MM.1S (cell line): ENCODE data around the gene BCAR3.

Source experiments
- DNase-seq: peaks from one replicate; pipeline ENCODE4 v3.0.0-alpha.2; 2015
- H2AFZ ChIP-seq: fragments of 300-600 bp; sonication (generic); 2 replicates; pipeline ENCODE4 v1.6.0; 2016; ENCODE audit warnings: antibody characterized with exemption, low read length
- H3F3A ChIP-seq: fragments of 300-600 bp; sonication (generic); 2 replicates; pipeline ENCODE4 v1.6.1; 2016; ENCODE audit warnings: mild to moderate bottlenecking, antibody characterized with exemption, low read length, moderate library complexity, mixed read lengths; ENCODE audit not compliant: insufficient read depth
- H3K27ac ChIP-seq: fragments of 300-600 bp; sonication (generic); 2 replicates; pipeline ENCODE4 v1.5.1; 2016; ENCODE audit warnings: mild to moderate bottlenecking, low read length
- H3K27me3 ChIP-seq: fragments of 300-600 bp; sonication (generic); replicated peaks from 2 replicates; pipeline ENCODE4 v1.6.0; 2016; ENCODE audit warnings: low read length; ENCODE audit not compliant: insufficient read depth
- H3K36me3 ChIP-seq: fragments of 300-600 bp; sonication (generic); replicated peaks from 2 replicates; pipeline ENCODE4 v1.6.1; 2016; ENCODE audit warnings: mild to moderate bottlenecking, low read length, mixed read lengths; ENCODE audit not compliant: insufficient read depth
- H3K4me1 ChIP-seq: fragments of 300-600 bp; sonication (generic); 2 replicates; pipeline ENCODE4 v1.6.1; 2016; ENCODE audit warnings: low read length, mixed read lengths
- H3K4me2 ChIP-seq: fragments of 300-600 bp; sonication (generic); 2 replicates; pipeline ENCODE4 v1.6.0; 2016; ENCODE audit warnings: low read depth, low read length
- H3K4me3 ChIP-seq: fragments of 300-600 bp; sonication (generic); 2 replicates; pipeline ENCODE4 v1.5.1; 2016; ENCODE audit warnings: low read length, mixed read lengths
- H3K79me2 ChIP-seq: fragments of 300-600 bp; sonication (generic); 2 replicates; pipeline ENCODE4 v1.6.1; 2016; ENCODE audit warnings: mixed run types, low read length, mixed read lengths
- H3K9ac ChIP-seq: fragments of 300-600 bp; sonication (generic); 2 replicates; pipeline ENCODE4 v1.6.1; 2016; ENCODE audit warnings: low read length, mixed read lengths
- H3K9me2 ChIP-seq: fragments of 300-600 bp; sonication (generic); replicated peaks from 2 replicates; pipeline ENCODE4 v1.6.1; 2016; ENCODE audit warnings: mild to moderate bottlenecking, low read length, mixed read lengths; ENCODE audit not compliant: insufficient read depth
- H3K9me3 ChIP-seq: fragments of 300-600 bp; sonication (generic); replicated peaks from 2 replicates; pipeline ENCODE4 v1.6.1; 2016; ENCODE audit warnings: mild to moderate bottlenecking, low read length, mixed read lengths; ENCODE audit not compliant: insufficient read depth
- H4K20me1 ChIP-seq: fragments of 300-600 bp; sonication (generic); 2 replicates; pipeline ENCODE4 v1.6.1; 2016; ENCODE audit warnings: mild to moderate bottlenecking, low read length, moderate library complexity, mixed read lengths; ENCODE audit not compliant: insufficient read depth
- EZH2 ChIP-seq: fragments of 300-600 bp; sonication (generic); optimal IDR thresholded peaks from 2 replicates; pipeline ENCODE3; 2017; ENCODE audit warnings: low read depth, mild to moderate bottlenecking, antibody characterized with exemption, low read length, mixed read lengths
- EZH2phosphoT487 ChIP-seq: fragments of 300-600 bp; sonication (generic); IDR thresholded peaks from 2 replicates; pipeline ENCODE4 v1.6.1; 2018; ENCODE audit warnings: antibody characterized with exemption, low read length
- TF ChIP-seq, protein P1 (sequence below): fragments of 300-600 bp; sonication (generic); IDR thresholded peaks from 2 replicates; pipeline ENCODE4 v1.5.1; 2016; ENCODE audit warnings: antibody characterized with exemption, low read length, mixed read lengths

Gene BCAR3

DNA sequence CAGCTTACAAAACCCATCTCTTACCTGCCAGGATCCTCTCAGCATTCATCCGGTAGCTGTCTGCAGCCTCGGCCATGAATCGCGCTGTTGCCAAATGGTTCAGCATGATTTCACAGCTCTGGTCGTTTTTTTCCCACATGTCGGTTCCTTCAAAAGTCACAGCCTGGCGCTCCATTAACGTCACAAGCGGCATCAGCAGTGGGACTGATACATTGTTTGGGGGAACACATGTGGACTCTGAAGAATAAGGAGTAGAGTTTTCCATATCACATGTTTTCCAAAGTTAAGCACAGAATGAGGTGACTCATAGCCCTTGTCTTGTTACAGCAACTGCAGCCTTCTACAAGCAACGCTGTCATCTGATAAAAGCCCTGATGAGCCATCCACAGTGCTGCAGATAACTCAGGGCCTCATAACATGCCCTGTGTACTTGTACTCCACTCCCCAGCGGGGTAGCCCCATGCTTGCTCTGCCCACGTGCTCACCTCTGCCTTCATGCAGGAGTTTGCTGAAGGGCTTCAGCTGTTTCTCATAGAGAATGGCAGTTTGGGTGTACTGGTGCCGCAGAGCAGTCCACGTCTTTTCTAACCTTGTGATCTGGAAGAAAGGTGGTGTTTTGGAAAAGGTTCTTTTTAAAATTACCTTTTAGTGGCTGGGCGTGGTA lies 114.2 kb downstream of the BCAR3 start:
- H3K9me3 ChIP-seq: no peaks in the 10 kb centered on the region
- no peaks in the 10 kb centered on the region for H3K4me1 ChIP-seq
- TF ChIP-seq, protein P1, sequence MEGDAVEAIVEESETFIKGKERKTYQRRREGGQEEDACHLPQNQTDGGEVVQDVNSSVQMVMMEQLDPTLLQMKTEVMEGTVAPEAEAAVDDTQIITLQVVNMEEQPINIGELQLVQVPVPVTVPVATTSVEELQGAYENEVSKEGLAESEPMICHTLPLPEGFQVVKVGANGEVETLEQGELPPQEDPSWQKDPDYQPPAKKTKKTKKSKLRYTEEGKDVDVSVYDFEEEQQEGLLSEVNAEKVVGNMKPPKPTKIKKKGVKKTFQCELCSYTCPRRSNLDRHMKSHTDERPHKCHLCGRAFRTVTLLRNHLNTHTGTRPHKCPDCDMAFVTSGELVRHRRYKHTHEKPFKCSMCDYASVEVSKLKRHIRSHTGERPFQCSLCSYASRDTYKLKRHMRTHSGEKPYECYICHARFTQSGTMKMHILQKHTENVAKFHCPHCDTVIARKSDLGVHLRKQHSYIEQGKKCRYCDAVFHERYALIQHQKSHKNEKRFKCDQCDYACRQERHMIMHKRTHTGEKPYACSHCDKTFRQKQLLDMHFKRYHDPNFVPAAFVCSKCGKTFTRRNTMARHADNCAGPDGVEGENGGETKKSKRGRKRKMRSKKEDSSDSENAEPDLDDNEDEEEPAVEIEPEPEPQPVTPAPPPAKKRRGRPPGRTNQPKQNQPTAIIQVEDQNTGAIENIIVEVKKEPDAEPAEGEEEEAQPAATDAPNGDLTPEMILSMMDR: no peak
- no peak for TF ChIP-seq EZH2phosphoT487
- no peak for TF ChIP-seq EZH2
- H3K9me2 ChIP-seq: no peaks in the 10 kb centered on the region
- H3K27ac ChIP-seq: no peak overlapping the region
- H3K4me2 ChIP-seq: no peak overlapping the region
- H3K9ac ChIP-seq: no peak overlapping the region
- H4K20me1 ChIP-seq: no peaks in the 10 kb centered on the region
- no peak overlapping the region for H3K4me3 ChIP-seq
- DNase-seq: no peak
- no peaks in the 10 kb centered on the region for H3F3A ChIP-seq
- no peaks in the 10 kb centered on the region for H3K79me2 ChIP-seq
- H3K36me3 ChIP-seq: no peaks in the 10 kb centered on the region
- no peak overlapping the region for H2AFZ ChIP-seq
- H3K27me3 ChIP-seq: no peaks in the 10 kb centered on the region

DNA sequence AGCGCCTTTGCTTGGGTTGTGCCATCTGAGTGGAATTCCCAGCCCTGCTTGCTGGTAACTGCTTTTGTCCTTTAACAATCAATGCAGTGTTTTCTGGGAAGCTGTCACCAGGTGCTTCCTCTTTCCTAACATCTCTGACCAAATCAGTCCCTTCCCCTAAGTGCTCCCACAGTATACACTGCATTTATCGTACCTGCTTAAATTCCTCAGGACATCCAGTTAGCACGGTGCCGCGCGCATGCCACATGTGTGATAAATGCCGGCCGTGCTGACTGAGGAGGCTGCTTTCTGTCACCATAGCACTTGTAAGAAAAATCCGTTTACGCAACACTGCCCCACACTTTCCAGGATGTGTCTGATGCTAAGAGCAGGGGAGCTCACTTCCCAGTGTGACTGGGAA lies 115.4 kb downstream of the BCAR3 start:
- no peaks in the 10 kb centered on the region for H3F3A ChIP-seq

DNA sequence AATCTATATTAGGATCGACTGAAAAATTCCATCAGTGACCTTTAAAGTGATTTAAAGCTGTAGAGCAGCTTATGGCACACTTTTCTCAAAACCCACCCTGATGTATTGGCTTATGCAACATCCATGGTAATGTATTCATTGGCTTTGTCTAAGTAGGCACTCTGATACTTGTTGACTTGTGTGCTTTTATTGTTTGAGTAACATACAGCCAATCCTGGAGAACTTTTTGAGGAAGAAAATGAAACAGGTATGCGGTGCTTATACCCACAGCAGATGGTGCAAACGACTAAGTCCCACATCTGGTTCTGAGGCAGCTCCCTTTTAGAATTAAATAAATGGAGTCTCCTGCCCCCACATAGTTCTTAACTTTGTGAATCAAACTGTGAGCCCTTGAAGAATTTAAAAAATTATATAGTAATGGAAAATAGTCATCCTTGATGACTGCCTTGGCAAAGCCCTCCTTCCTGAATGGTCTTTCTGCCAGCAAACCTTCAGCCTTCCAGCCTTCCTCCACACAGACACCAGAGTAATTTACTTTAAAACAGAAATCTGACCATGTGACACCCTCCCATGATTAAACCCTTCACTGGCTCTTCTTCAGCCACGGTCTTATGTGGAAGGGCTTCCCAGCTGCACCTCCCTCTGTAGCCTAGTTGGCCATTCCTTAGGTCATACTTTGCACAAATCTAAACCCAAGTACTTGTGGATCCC lies 116.0 kb downstream of the BCAR3 start:
- no peaks in the 10 kb centered on the region for H3K9me3 ChIP-seq
- TF ChIP-seq EZH2: no peak
- TF ChIP-seq, protein P1: no peak
- no peak for TF ChIP-seq EZH2phosphoT487
- H3K9ac ChIP-seq: no peak overlapping the region
- no peak overlapping the region for H3K27ac ChIP-seq
- no peaks in the 10 kb centered on the region for H3K4me1 ChIP-seq
- H3K4me3 ChIP-seq: no peak overlapping the region
- no peaks in the 10 kb centered on the region for H4K20me1 ChIP-seq
- no peaks in the 10 kb centered on the region for H3K79me2 ChIP-seq
- no peaks in the 10 kb centered on the region for H3K36me3 ChIP-seq
- H2AFZ ChIP-seq: no peak overlapping the region
- H3K27me3 ChIP-seq: no peaks in the 10 kb centered on the region
- H3K9me2 ChIP-seq: no peaks in the 10 kb centered on the region
- H3F3A ChIP-seq: no peaks in the 10 kb centered on the region
- no peak for DNase-seq
- no peak overlapping the region for H3K4me2 ChIP-seq

More for the DNA sequence above, 115.4 kb downstream of the BCAR3 start:
- H3K36me3 ChIP-seq: no peaks in the 10 kb centered on the region
- H3K9me3 ChIP-seq: no peaks in the 10 kb centered on the region
- no peak overlapping the region for H3K4me3 ChIP-seq
- H3K79me2 ChIP-seq: no peaks in the 10 kb centered on the region
- no peak for DNase-seq
- TF ChIP-seq EZH2: no peak
- TF ChIP-seq, protein P1: no peak
- no peak for TF ChIP-seq EZH2phosphoT487
- H3K4me1 ChIP-seq: no peaks in the 10 kb centered on the region
- H4K20me1 ChIP-seq: no peaks in the 10 kb centered on the region
- H2AFZ ChIP-seq: no peak overlapping the region
- H3K27ac ChIP-seq: no peak overlapping the region
- H3K4me2 ChIP-seq: no peak overlapping the region
- no peak overlapping the region for H3K9ac ChIP-seq
- no peaks in the 10 kb centered on the region for H3K27me3 ChIP-seq
- H3K9me2 ChIP-seq: no peaks in the 10 kb centered on the region
